HG03103 (cell line): Measurements from ENCODE around the gene SKAP1.
"Not testable (repeated sequence)": the region's sequence is repeated elsewhere in the genome, so short reads cannot be mapped to it uniquely, and the experiment has no call there.

Source experiments
- ATAC-seq: cut with Tn5 transposase; IDR thresholded peaks from one replicate; pipeline ENCODE4 v1.9.1; 2021; ENCODE audit warnings: low read depth; ENCODE audit not compliant: unreplicated experiment

Gene SKAP1

DNA sequence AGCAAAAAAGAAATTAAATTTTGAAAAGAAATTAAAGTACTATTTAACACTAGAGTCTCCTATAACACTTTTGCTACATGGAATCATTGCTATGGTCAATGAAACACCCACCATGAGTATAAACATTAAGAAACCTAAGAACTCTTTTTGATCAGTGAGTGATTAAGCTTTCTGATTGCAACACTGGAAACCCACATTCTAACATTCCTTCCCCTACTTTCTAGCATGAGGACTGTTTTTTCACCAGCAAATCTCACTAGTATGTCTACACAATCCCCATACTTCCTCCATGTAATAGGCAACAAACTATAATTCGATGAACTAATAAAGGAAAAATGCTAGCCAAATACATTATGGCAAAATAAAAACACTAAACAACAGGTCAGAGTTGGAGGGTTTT, 54.7 kb downstream of the SKAP1 start:
- no peak for ATAC-seq

GRCh38 chr17:48374650-48375230, 55.3 kb downstream of the SKAP1 start:
- ATAC-seq, result no peak

- no peak for ATAC-seq
Measured at GRCh38 chr17:48373883-48374282, 56.1 kb downstream of the SKAP1 start.

GRCh38 chr17:48373130-48373830, 56.7 kb downstream of the SKAP1 start:
- no peak for ATAC-seq

DNA sequence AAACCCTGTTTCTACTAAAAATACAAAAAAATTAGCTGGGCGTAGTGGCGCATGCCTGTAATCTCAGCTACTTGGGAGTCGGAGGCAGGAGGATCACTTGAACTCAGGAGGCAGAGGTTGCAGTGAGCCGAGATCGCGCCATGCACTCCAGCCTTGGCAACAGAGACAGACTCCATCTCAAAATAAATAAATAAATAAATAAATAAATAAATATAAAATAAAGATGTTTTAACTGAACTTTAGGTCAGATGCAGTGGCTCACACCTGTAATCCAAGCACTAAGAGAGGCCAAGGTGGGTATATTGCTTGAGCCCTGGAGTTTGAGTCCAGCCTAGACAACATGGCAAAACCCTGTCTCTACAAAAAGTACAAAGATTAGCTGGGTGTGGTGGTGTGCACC, 61.0 kb downstream of the SKAP1 start:
- not testable (repeated sequence) for ATAC-seq

- no peak for ATAC-seq
Measured at GRCh38 chr17:48368352-48368908, 61.6 kb downstream of the SKAP1 start.

GRCh38 chr17:48363161-48363560, 66.9 kb downstream of the SKAP1 start:
- ATAC-seq, result no peak

GRCh38 chr17:48360861-48361633, 69.0 kb downstream of the SKAP1 start:
- ATAC-seq, result not testable (repeated sequence)

- ATAC-seq, result no peak
Measured at GRCh38 chr17:48357779-48358602, 72.0 kb downstream of the SKAP1 start.

DNA sequence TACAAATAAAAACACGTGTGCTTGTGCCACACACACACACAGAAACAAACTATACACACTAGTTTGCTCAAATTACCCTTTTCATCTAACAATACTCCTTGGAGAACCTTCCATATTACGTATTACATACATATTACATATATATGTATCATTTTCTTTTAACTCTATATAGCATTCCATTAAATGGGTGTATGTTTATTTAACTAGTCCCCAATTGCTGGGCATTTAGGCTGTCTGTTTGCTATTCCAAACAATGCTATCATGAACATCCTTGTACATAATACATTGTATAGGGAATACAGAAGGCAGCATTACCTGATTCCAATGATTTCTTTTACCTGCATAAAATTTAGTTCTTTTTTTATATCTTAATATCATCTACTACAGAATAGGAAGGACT, 73.1 kb downstream of the SKAP1 start:
- ATAC-seq, result no peak

- ATAC-seq, result no peak
Measured at GRCh38 chr17:48352630-48353029, 77.4 kb downstream of the SKAP1 start.

DNA sequence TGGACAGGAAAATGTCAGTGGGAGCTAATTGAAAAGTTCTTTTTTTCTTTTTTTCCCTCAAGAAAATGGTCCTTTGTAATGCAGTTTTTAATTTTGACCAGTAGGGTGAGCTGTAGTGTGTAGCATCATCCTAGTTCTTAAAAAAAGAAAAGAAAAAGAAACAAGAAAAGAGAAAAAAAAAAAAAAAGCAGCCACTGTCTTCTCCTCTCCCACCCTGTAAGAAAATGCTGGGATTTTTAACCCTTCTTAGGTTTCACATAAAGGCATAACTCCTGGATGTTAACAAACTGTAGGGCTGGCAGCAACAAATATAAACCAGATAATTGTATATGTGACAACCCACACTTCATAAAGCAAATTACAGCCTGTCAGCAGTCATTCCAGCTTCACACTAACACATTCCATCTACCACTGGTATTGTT, 78.1 kb downstream of the SKAP1 start:
- ATAC-seq, result no peak

- no peak for ATAC-seq
Measured at GRCh38 chr17:48348352-48348751, 81.7 kb downstream of the SKAP1 start.

DNA sequence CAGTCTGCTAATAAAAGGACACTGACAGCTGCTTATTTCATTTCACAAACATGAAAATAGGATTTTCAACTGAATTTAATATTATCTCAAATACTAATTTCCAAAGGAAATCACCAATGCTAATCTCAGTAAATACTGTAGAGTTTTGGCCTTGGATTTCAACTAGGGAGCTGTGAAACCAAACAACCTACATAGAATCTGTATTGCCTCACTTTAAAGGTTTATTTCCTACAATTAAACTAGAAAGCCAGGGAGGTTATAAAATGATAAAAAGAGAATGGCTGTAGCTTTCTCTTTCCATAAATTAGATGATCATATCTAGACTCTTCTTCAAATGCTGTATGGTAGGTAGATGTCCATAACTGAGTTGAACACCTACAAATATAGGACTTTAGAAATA, 82.8 kb downstream of the SKAP1 start:
- no peak for ATAC-seq

DNA sequence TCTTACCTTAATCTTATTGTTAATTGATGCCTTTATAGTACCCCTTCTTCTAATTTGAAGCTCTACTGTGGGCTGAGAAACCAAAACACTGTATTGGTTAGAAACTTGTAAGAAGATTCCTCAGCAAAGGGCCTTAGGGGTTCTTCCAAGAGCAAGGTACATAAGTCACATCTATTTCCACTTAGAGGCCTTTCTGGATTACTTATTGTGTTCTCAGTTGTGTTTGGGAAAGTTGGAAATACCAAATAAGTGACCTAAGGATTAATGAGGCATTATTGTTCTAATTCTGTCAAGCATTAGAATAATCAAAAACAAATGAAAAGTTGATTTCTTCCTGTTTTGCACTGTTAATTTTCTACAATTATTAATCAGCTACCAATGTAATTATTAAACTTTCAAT, 85.8 kb downstream of the SKAP1 start:
- no peak for ATAC-seq

- no peak for ATAC-seq
Measured at GRCh38 chr17:48340916-48341315, 89.1 kb downstream of the SKAP1 start.

DNA sequence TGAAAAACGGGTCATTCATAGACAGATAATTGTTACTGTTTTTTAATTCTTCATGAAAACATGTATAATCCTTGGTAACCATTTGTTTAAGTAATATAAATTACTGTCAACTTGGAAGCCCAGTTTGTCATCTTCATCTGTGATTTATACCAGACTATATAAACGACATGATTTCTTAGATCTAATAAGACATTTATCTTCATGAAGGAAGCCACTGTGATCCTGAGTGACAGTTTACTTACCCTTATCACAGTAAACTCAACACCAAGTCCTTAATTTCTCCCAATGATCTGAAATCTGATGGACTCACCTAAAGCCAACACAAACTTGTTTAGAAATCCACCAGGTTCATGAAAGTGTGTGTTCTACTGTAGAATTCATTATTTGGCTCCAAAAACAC, 91.3 kb downstream of the SKAP1 start:
- no peak for ATAC-seq

GRCh38 chr17:48337903-48338302, 92.1 kb downstream of the SKAP1 start:
- not testable (repeated sequence) for ATAC-seq

GRCh38 chr17:48336986-48337385, 93.0 kb downstream of the SKAP1 start:
- ATAC-seq, result no peak

DNA sequence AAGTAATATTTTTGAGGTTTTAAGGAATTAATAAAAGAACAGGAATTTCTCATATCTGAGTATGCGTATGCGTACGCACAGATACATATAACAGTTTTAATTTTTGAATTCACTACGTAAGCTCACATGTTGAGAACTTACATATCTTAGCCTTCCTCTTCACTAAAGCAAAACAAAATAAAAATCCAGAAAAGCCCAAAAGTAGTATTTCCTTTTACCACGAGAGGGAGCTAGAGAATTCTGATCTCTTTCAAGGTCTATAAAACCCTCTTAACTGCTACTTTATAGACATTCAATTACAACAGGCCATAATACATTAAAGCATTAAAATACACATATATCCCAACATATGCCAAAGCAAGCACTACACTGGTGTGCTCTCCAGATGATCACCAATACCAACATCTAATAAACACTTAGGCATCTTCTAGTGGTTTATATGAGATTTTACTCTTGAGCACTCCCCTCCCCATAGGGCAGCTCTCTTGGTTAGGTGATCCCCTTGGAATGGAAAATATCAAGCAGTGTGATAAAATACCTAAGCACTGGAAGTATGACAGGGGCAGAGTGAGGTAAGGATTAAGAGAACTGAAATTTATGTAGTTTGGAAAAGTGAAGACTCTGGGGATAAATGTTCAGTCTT, 94.0 kb downstream of the SKAP1 start:
- ATAC-seq, result no peak
